ENCODE results near the gene PSMD9.

Gene PSMD9

DNA sequence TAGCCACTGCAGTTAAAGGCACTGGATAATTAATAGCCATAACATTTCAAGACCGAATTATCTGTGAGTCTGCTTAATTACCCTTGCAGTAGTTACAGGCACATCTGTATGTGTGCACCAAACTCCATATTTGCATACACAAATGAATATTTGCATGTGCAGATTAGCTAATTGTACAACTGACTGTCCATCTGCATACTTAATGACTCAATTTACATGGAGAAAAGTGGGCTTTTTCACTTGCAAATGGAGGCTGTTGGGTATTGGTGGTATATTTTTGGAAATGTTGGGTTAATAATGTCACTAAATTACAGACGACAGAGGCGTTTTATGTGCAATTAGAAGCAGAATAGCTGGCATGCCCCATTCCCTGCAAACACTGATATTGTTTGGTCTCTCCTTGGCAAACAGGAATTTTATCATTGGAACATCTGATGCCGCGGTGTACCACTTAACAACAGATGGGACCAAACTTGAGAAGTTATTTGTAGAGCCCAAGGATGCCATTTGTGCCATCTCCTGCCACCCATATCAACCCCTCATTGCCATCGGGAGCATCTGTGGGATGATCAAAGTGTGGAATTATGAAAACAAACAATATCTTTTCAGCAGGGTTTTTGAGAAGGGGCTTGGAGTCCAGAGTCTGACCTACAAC is 69.4 kb downstream of the PSMD9 start:
- DNase-seq = no peak

DNA sequence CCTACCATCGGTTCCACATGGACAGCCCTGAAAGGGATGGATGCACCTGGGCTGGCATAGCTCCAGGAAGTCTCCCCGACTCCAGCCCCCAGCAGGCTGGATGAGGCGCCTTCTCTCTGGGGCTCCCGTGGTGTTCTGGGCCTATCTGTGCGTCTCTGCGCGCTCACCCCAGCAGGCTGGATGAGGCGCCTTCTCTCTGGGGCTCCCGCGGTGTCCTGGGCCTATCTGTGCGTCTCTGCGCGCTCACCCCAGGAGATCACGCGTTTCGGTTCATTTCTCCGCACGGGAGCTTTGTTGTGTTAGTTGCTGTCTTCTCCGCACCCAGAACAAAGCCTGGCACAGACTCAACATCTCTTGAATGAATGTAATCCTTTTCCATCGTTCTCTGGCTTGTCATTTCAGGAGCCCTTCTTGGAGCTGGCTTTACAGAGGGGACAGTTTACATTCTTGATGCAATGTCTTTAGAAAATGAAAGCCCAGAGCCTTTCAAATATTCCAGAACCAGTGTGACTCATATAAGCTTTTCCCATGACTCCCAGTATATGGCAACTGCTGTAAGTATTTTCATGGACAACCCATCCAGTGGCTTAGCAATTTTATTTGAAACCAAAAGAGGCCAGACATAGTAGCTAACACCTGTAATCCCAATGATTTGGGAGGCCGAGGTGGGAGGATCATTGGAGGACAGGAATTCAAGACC is 70.1 kb downstream of the PSMD9 start:
- DNase-seq = no peak

DNA sequence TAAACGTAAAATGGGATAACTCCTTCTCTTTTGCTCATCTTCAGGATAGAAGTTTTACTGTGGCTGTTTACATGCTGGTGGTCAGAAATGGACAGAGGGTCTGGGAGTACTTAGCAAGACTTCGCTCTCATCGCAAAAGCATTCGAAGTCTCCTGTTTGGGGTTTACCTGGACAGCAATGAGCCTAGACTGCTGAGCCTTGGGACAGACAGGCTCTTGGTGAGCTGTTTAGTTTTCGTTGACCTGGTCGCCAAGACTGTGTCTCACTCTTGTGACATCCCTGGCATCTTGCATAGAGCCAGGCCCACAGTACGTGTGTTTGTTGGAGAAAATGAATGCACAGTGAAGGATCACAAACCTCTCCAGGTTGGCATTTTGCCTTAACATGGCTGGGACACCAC is 72.0 kb downstream of the PSMD9 start:
- DNase-seq = no peak

DNA sequence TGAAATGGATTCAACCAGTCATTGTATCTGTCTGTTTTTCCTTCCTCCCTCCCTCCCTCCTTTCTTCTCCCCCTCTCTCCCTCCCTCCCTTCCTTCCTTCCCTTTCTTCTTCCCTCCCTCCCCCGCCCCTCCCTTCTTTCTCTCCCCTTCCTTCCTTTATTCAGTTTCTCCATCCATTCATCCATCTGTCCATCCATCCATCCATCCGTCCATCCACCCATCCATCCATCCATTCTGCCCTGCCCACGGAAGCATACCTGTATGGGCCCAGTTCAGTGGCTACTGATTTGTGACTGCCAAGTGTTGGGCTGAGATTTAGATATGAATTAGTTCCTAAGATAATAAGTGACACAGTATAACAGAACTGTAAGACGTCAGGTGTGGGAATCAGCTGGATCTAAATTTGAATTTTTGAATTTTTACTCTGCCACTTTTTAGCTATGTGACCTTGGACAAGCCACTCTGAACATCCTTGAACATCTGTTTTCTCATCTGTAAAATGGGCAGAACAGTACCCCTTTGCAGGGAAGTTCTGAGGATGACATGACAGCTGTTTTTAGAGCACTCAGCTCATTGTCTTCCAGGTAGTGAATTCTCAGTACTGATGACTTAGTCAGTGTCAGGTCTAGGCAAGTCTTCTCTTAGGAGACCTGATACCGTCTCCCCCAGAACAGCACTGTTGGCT is 72.7 kb downstream of the PSMD9 start:
- no peak for DNase-seq

DNA sequence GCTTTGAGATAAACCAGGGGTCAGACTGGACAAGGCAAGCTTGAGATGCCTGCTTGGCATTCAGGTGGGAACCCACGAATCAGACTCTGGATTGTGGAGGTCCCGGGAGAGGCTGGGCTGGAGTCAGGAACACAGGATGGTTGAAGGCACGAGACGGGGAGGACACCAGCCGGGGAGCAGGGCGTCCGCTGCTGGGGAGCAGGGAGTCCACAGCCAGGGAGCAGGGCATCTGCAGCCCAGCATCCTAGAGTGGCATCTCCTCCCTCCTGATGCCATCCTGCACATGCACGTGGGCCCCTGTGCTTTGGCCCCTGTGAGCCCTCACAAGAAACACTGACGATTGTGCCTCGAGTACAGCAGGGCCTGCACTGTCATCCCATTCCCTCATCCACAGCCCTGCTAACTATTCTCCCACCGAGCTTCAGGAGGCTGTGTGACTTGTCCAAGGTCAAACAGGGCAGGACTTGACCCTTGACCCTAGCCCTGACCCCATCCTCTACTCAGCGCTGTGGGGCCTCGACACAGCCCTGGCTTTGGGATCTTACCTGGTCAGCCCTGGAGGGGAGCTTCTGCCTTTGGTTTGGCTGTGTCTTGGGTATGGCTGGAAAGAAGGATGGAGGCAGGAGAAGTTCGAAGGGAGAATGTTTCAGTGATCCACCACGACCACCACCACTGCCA is 74.9 kb downstream of the PSMD9 start:
- no peak for DNase-seq

DNA sequence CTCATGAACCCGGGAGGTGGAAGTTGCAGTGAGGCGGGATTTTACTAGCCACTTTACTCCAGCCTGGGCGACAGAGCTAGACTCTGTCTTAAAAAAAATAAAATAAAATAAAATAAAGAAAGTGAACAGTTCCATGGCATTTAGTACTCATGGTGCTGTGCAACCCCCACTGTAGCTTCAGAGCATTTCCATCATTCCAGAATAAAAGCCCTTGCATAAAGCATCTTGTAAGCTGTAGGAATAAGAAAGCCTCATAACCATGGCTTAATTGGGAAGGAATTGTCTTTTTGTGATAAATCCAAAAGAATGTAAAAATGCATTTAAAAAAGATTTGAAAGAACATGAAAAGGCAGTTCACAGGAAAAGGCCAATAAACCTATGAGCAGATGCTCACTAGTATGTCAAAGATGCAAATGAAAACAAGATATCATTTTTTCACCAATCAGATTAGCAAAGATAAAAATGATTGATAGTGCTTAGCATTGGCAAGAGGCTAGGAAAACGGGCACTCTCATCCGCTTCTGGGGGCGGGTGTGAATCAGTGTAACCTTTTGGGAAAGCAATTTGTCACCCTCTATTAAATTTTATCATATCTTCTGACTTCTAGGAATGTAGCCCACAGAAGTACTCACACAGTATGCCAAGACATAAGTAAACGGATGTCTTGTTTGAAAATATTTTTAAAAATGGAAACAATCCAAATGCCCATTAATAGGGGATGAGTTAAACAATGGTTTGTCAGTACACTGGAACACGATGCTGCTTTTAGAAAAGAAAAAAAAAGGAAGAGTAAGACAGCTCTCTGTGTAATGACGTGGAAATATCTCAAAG is 76.4 kb downstream of the PSMD9 start:
- DNase-seq = no peak

DNA sequence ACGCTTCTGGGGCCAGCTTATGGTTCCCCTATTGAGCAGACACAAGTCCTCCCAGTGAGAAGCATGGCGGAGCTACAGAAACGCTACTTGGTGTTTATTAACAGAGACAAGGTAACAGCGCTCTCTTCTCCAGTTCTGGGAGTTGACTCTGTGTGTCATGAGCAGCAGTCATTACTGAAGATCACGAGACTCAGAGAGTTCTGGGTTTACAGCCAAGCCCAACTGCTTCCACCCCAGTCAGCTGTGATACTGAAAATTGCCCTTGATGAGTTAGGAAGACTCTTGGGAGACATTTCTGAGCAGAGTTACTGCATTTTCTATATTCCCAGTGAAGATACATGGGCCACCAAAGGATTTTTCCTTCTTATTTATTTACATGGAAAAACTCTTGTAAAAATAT is 78.4 kb downstream of the PSMD9 start:
- DNase-seq = no peak
